Astrocyte of the spinal cord (primary cell): ENCODE data around the gene SLC25A44.

Experiments used
- DNase-seq: peaks from one replicate; pipeline ENCODE4 v3.0.0; 2011; ENCODE audit warnings: low read depth, low spot score
- H3K4me3 ChIP-seq: 2 replicates; pipeline ENCODE4 v1.5.1; 2011; ENCODE audit warnings: low read depth, mild to moderate bottlenecking, low read length, moderate library complexity
- in situ Hi-C: cut with HindIII; loops from 2 replicates; pipeline ENCODE4 v1.10.0; 2017; ENCODE audit warnings: low sequenced_read_pairs
- TF ChIP-seq, protein P1 (sequence below): IDR thresholded peaks from 2 replicates; pipeline ENCODE4 v1.5.1; 2012; ENCODE audit warnings: low read depth, mild to moderate bottlenecking, low read length, inconsistent platforms

Gene SLC25A44

DNA sequence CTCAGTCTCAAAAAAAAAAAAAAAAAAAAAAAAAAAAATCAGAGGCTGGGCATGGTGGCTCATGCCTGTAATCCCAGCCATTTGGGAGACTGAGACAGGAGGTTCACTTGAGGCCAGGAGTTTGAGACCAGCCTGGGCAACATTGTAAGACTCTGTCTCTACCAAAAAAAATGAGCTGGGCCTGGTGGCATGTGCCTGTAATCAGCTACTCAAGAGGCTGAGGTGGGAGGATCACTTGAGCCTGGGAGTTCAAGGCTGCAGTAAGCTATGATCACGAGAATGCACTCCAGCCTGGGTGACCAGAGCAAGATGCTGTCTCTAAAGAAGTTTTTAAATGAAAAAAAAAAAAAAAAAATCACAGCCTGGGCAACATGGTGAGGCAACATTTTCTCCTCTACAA is 30.2 kb upstream of the SLC25A44 start:
- in situ Hi-C loops: no loop called here
- no peak overlapping the region for H3K4me3 ChIP-seq
- TF ChIP-seq, protein P1, sequence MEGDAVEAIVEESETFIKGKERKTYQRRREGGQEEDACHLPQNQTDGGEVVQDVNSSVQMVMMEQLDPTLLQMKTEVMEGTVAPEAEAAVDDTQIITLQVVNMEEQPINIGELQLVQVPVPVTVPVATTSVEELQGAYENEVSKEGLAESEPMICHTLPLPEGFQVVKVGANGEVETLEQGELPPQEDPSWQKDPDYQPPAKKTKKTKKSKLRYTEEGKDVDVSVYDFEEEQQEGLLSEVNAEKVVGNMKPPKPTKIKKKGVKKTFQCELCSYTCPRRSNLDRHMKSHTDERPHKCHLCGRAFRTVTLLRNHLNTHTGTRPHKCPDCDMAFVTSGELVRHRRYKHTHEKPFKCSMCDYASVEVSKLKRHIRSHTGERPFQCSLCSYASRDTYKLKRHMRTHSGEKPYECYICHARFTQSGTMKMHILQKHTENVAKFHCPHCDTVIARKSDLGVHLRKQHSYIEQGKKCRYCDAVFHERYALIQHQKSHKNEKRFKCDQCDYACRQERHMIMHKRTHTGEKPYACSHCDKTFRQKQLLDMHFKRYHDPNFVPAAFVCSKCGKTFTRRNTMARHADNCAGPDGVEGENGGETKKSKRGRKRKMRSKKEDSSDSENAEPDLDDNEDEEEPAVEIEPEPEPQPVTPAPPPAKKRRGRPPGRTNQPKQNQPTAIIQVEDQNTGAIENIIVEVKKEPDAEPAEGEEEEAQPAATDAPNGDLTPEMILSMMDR: no peak
- DNase-seq: no peak

DNA sequence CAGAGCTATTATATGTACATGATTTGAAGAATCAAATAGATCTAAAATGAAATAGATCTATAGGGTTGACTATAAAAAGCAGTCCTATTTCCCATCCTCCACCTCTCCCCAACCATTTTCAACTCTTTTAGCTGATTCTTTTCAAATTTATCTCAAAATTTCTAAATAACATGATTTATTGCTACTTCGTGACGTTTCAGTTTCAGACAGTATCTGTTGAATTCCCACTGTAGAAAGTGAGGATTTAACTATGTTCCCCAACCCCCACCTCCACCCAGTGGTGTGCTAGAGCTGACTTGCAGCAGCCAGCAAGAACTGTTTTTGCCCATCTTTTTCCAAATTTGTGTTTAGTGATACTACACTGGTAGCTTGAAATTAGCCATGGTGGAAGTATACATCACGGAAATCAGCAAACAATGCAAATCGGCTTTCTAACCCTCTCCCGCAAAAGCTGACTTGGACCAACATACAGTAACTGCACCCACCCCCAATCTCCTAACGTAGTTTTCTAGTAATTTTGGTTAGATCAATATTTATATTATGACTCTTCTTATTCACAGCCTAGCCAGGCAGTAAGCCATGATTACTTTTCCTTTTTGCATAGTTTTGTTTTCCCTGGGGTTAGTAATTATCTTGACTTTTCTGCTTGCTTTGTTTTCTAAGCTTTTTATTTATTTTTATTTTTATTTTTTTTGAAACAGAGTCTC is 29.6 kb upstream of the SLC25A44 start:
- DNase-seq: no peak
- TF ChIP-seq, protein P1: no peak
- no peak overlapping the region for H3K4me3 ChIP-seq
- in situ Hi-C loops: no loop called here

DNA sequence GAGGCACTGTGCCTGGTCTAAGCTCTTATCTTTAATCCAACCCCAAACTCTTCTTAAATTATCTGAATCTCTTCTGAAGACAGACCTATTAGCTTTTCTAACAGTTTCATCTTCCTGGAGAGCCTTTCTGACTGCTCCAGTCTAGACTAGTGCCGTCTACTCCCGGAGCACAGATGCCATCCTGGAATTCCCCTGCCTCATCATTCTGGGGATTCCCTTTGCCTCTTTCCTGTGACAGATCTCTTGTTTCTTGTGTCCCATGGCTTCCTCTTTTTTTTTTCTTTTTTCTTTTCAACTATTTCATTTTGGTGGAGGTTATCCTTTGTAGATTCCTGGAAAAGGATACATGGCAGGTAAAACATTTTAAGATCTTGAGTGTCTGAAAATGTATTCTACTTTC is 28.8 kb upstream of the SLC25A44 start:
- no peak for DNase-seq
- H3K4me3 ChIP-seq: no peak overlapping the region
- in situ Hi-C loops: no loop called here
- TF ChIP-seq, protein P1: no peak

DNA sequence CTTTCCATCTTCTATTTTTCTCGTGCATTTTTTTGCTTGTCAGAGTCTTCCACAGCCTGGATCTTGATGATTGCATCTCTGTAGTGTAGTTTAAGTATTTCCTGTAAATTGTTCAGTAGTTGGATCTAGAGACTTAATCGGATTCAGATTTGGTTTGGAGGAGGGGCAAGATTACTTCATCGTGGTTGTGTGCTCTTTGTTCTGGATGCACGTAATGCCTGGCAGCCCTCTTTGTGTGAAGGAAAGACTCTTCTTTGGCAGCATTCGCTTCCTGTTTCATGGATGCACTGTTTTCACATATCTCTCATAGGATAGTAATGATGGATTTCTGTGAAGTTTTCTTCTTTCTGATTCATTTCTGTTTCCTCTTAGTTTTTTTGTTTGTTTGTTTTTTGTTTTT is 26.4 kb upstream of the SLC25A44 start:
- DNase-seq: no peak
- no peak overlapping the region for H3K4me3 ChIP-seq
- TF ChIP-seq, protein P1: no peak
- in situ Hi-C loops: no loop called here

DNA sequence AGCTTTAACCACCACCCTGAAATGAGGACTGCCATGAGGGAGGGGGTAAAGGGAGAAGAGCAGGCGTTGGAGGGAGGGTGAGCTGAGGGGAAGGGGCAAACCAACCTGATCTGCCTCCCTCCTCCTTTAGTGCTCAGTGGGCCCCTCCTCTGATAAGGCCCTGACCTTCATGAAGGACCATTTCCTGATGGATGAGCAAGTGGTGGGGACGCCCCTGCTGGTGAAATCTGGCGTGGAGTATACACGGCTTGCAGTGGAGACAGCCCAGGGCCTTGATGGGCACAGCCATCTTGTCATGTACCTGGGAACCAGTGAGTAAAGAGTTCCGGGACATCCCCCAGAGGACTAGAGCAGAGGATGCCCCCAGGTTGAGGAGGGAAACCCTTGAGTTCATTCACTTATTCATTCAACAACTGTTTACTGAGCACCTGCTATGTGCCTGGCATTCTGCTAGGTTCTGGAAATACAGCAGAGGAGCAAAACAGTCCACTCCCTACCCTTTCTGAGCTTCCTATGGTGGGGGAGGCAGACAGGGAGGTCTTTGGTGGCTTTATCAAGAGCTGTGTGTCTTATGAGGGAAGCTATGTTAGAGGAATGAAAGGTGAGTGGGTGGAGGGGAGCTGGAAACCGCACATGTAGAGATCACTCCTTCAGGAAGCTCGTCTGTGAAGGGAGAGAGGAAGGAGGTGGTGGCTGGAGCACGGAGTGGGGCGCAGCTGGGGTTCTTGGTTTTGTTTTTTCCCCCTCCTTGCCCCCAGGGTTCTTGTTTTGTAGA is 21.0 kb upstream of the SLC25A44 start:
- in situ Hi-C loops: no loop called here
- no peak for DNase-seq
- TF ChIP-seq, protein P1: peak; percentile 8
- no peak overlapping the region for H3K4me3 ChIP-seq

DNA sequence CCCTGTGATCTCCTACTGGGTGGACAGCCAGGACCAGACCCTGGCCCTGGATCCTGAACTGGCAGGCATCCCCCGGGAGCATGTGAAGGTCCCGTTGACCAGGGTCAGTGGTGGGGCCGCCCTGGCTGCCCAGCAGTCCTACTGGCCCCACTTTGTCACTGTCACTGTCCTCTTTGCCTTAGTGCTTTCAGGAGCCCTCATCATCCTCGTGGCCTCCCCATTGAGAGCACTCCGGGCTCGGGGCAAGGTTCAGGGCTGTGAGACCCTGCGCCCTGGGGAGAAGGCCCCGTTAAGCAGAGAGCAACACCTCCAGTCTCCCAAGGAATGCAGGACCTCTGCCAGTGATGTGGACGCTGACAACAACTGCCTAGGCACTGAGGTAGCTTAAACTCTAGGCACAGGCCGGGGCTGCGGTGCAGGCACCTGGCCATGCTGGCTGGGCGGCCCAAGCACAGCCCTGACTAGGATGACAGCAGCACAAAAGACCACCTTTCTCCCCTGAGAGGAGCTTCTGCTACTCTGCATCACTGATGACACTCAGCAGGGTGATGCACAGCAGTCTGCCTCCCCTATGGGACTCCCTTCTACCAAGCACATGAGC is 17.2 kb upstream of the SLC25A44 start:
- TF ChIP-seq, protein P1: no peak
- no peak overlapping the region for H3K4me3 ChIP-seq
- in situ Hi-C loops: no loop called here
- DNase-seq: no peak
